Endothelial cell (in vitro differentiated cells): ENCODE measurements around the gene CIPC. TPM values are rescaled to one million over a fixed set of nuclear protein-coding genes. Genes with fewer than 3 reads are reported as not detected.

ENCODE experiments used
- DNase-seq: peaks from one replicate; pipeline ENCODE4 v3.0.0; 2021; ENCODE audit warnings: low spot score
- H3K27ac Mint-ChIP-seq: one replicate; pipeline ENCODE4 v1.8.0; 2021; ENCODE audit warnings: mixed read lengths, inconsistent platforms; ENCODE audit not compliant: unreplicated experiment
- H3K27me3 Mint-ChIP-seq: one replicate; pipeline ENCODE4 v1.8.0; 2021; ENCODE audit warnings: mild to moderate bottlenecking, moderate library complexity, mixed read lengths, inconsistent platforms; ENCODE audit not compliant: unreplicated experiment
- H3K36me3 Mint-ChIP-seq: one replicate; pipeline ENCODE4 v1.8.0; 2021; ENCODE audit warnings: mild to moderate bottlenecking, low read depth, mixed read lengths, inconsistent platforms; ENCODE audit not compliant: unreplicated experiment
- H3K4me1 Mint-ChIP-seq: one replicate; pipeline ENCODE4 v1.8.0; 2021; ENCODE audit warnings: mild to moderate bottlenecking, mixed read lengths, inconsistent platforms; ENCODE audit not compliant: unreplicated experiment
- H3K4me3 Mint-ChIP-seq: one replicate; pipeline ENCODE4 v1.8.0; 2021; ENCODE audit warnings: mild to moderate bottlenecking, mixed read lengths, inconsistent platforms; ENCODE audit not compliant: unreplicated experiment
- H3K9me3 Mint-ChIP-seq: one replicate; pipeline ENCODE4 v1.8.0; 2021; ENCODE audit warnings: mixed read lengths, inconsistent platforms; ENCODE audit not compliant: unreplicated experiment
- CTCF ChIP-seq: fragments of 200-600 bp; sonication (generic); IDR thresholded peaks from one replicate; pipeline ENCODE4 v1.5.0; 2021; ENCODE audit warnings: antibody characterized with exemption; ENCODE audit not compliant: unreplicated experiment
- total RNA-seq: library from RNA; stranded (reverse); fragmentation: NEBNext Ultra II Directional; extraction: Animal tissue kit (Norgen Biotek cat#: 25700); gene quantifications from one replicate; pipeline ENCODE4 v1.2.1, GENCODE V29; 2021; ENCODE audit not compliant: unreplicated experiment

The CIPC gene
- total RNA-seq, 1 donor from 2014 or later = 42.4 TPM

GRCh38 chr14:77109656-77110055 is 11.6 kb downstream of the CIPC start:
- Mint-ChIP-seq H3K27ac (peak overlapping the region; percentile 100), H3K4me3 (no peak overlapping the region), H3K36me3 (peaks cover 27% of the 10 kb centered on the region), H3K27me3 (peaks cover 4% of the 10 kb centered on the region), H3K9me3 (no peaks in the 10 kb centered on the region), H3K4me1 (peaks cover 79% of the 10 kb centered on the region)
- no peak for TF ChIP-seq CTCF
- DNase-seq = no peak

- no peak overlapping the region for H3K4me3 Mint-ChIP-seq
- peaks cover 4% of the 10 kb centered on the region for H3K27me3 Mint-ChIP-seq
- peaks cover 73% of the 10 kb centered on the region for H3K4me1 Mint-ChIP-seq
- TF ChIP-seq CTCF = no peak
- H3K36me3 Mint-ChIP-seq = peaks cover 33% of the 10 kb centered on the region
- peak overlapping the region; percentile 100 for H3K27ac Mint-ChIP-seq
- no peaks in the 10 kb centered on the region for H3K9me3 Mint-ChIP-seq
- no peak for DNase-seq
Observed at GRCh38 chr14:77110286-77110685, 12.2 kb downstream of the CIPC start.

- DNase-seq = peak; percentile 45
- H3K9me3 Mint-ChIP-seq = no peaks in the 10 kb centered on the region
- H3K4me3 Mint-ChIP-seq = peak overlapping the region; percentile 48
- H3K36me3 Mint-ChIP-seq = peaks cover 34% of the 10 kb centered on the region
- H3K4me1 Mint-ChIP-seq = peaks cover 70% of the 10 kb centered on the region
- H3K27me3 Mint-ChIP-seq = peaks cover 4% of the 10 kb centered on the region
- peak overlapping the region; percentile 100 for H3K27ac Mint-ChIP-seq
- TF ChIP-seq CTCF = no peak
Observed at GRCh38 chr14:77111021-77111420, 13.0 kb downstream of the CIPC start.

GRCh38 chr14:77113644-77114043 is 15.6 kb downstream of the CIPC start:
- H3K27me3 Mint-ChIP-seq = peaks cover 4% of the 10 kb centered on the region
- no peak for TF ChIP-seq CTCF

GRCh38 chr14:77114609-77115008 is 16.6 kb downstream of the CIPC start:
- DNase-seq = no peak

More at GRCh38 chr14:77113644-77114043, 15.6 kb downstream of the CIPC start:
- Mint-ChIP-seq H3K27ac (peak overlapping the region; percentile 95), H3K36me3 (peaks cover 30% of the 10 kb centered on the region), H3K4me1 (peaks cover 49% of the 10 kb centered on the region), H3K4me3 (no peak overlapping the region), H3K9me3 (no peaks in the 10 kb centered on the region)
- no peak for DNase-seq

More at GRCh38 chr14:77114609-77115008, 16.6 kb downstream of the CIPC start:
- H3K27me3 Mint-ChIP-seq = peaks cover 4% of the 10 kb centered on the region
- H3K9me3 Mint-ChIP-seq = no peaks in the 10 kb centered on the region
- H3K27ac Mint-ChIP-seq = no peak overlapping the region
- H3K4me1 Mint-ChIP-seq = peaks cover 39% of the 10 kb centered on the region
- H3K36me3 Mint-ChIP-seq = peaks cover 27% of the 10 kb centered on the region
- no peak for TF ChIP-seq CTCF
- H3K4me3 Mint-ChIP-seq = peak overlapping the region; percentile 67
